CD8-positive, alpha-beta memory T cell (primary cell): ENCODE measurements around the gene P4HA3. TPM values are rescaled to one million over a fixed set of nuclear protein-coding genes. Genes with fewer than 3 reads are reported as not detected.

Source experiments
- CTCF ChIA-PET: fragments of 350-600 bp; sonication (Branson Sonifier 250); formaldehyde crosslinking; loops from one replicate; lab custom pipeline; 2021; ENCODE audit warnings: antibody characterized with exemption; lab: Charles Lee
- POLR2A ChIA-PET: fragments of 350-600 bp; sonication (Branson Sonifier 250); formaldehyde crosslinking; loops from one replicate; lab custom pipeline; 2021; ENCODE audit warnings: antibody characterized with exemption; lab: Charles Lee
- DNase-seq, 5 donors: peaks; one replicate each; pipeline versions ENCODE4 v3.0.0 to v3.0.0-alpha.2; 2020 to 2022; ENCODE audit warnings: mixed read lengths in 1 of 5
- H3K27ac ChIP-seq: one replicate; pipeline ENCODE4 v1.7.0; 2013; ENCODE audit warnings: low read depth, mild to moderate bottlenecking, low read length, moderate library complexity
- H3K27me3 ChIP-seq: 2 replicates; pipeline ENCODE4 v1.7.0; 2013; ENCODE audit warnings: low read length, mild to moderate bottlenecking; ENCODE audit not compliant: insufficient read depth, poor library complexity, severe bottlenecking
- H3K36me3 ChIP-seq: 2 replicates; pipeline ENCODE4 v1.7.0; 2013; ENCODE audit warnings: mild to moderate bottlenecking, low read length, moderate library complexity; ENCODE audit not compliant: insufficient read depth
- H3K4me1 ChIP-seq: 2 replicates; pipeline ENCODE4 v1.7.0; 2013; ENCODE audit warnings: mild to moderate bottlenecking, low read length, moderate library complexity; ENCODE audit not compliant: insufficient read depth
- H3K4me3 ChIP-seq: 2 replicates; pipeline ENCODE4 v1.7.0; 2013; ENCODE audit warnings: mild to moderate bottlenecking, low read length
- H3K9me3 ChIP-seq: 2 replicates; pipeline ENCODE4 v1.7.0; 2013; ENCODE audit warnings: mild to moderate bottlenecking, low read length
- H3K27ac Mint-ChIP-seq, 8 donors: one replicate each; pipeline ENCODE4 v1.8.0; 2020 to 2021; ENCODE audit warnings: mixed read lengths in 8 of 8, mild to moderate bottlenecking in 6 of 8, inconsistent platforms in 3 of 8, moderate library complexity in 3 of 8
- H3K27me3 Mint-ChIP-seq, 2 donors: one replicate each; pipeline ENCODE4 v1.8.0; 2020 to 2021; ENCODE audit warnings: mixed read lengths in 2 of 2, mild to moderate bottlenecking in 1 of 2, moderate library complexity in 1 of 2
- H3K36me3 Mint-ChIP-seq, 3 donors: one replicate each; pipeline ENCODE4 v1.8.0; 2020 to 2021; ENCODE audit warnings: mixed read lengths in 3 of 3, inconsistent platforms in 1 of 3, mild to moderate bottlenecking in 1 of 3
- H3K4me1 Mint-ChIP-seq, 3 donors: one replicate each; pipeline ENCODE4 v1.8.0; 2020 to 2021; ENCODE audit warnings: mixed read lengths in 3 of 3, inconsistent platforms in 1 of 3, mild to moderate bottlenecking in 1 of 3
- H3K4me3 Mint-ChIP-seq, 7 donors: one replicate each; pipeline ENCODE4 v1.8.0; 2020 to 2021; ENCODE audit warnings: mixed read lengths in 7 of 7, mild to moderate bottlenecking in 6 of 7, moderate library complexity in 4 of 7, inconsistent platforms in 2 of 7
- H3K9me3 Mint-ChIP-seq, 5 donors: one replicate each; pipeline ENCODE4 v1.8.0; 2020 to 2022; ENCODE audit warnings: mixed read lengths in 5 of 5, mild to moderate bottlenecking in 3 of 5, moderate library complexity in 2 of 5, inconsistent platforms in 1 of 5
- polyA plus RNA-seq: library from polyadenylated mRNA; unstranded; fragments of 300-500 nt; fragmentation: Illumina TruSeq; gene quantifications from one replicate; pipeline ENCODE4 v1.2.3, GENCODE V29; 2021
- total RNA-seq, 2 experiments: library from RNA; stranded (reverse); gene quantifications; one replicate each; pipeline ENCODE4 v1.2.3, GENCODE V29; 2021

Gene P4HA3
- total and polyA plus RNA-seq, 3 experiments from 2014 or later = not detected

DNA sequence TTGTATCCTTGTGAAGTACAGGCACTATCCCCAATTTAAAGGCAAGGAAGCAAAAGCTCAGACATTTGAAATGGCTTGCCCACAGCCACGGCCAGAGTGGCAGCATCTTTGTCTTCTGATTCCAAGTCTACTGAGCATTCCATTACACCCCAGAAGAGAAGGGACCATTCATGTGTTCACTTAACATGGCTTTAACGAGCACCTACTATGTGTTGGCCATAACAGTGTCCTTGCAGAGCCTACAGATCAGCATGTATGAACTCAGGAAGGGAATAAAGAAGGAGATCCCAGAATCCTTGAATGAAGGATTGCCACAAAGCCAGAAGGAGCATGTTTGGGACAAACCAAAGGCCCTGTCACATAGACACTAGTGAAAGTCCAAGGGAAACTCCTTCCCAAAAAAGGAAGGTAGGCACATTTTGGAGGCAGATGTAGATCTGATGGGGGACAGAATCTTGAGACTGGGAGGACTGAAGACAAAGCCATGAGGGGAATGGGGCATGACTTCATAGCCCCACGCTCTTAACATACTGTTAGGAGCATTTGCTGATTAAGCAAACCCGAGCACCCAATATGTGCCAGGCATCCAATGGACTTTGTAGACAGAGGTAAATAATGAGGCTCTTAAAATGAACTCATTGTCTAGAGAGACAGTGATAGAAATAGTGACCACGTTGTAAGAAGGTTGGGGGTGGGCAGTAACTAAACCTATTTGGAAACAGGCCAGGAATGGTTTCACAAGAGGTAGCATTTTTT lies 54.9 kb downstream of the P4HA3 start:
- Histone ChIP-seq H3K4me1 (no peaks in the 10 kb centered on the region), H3K27ac (no peak overlapping the region), H3K4me3 (no peak overlapping the region), H3K27me3 (no peaks in the 10 kb centered on the region), H3K36me3 (peaks cover 11% of the 10 kb centered on the region), H3K9me3 (no peaks in the 10 kb centered on the region)
- DNase-seq = no peak
- Mint-ChIP-seq H3K4me3 (no peak overlapping the region), H3K27ac (peak overlapping the region in 3 of 8 donors; percentile 4 to 43 (median 35)), H3K9me3 (no peaks in the 10 kb centered on the region), H3K4me1 (peaks cover 0 to 6% (median 0%) of the 10 kb centered on the region in 3 donors), H3K36me3 (peaks cover 0 to 31% (median 7%) of the 10 kb centered on the region in 3 donors), H3K27me3 (peaks cover 2 to 3% of the 10 kb centered on the region in 2 donors)
- ChIA-PET POLR2A (no interaction called here), CTCF (interaction anchor here (0.8 to 3.1 kb wide), 12 partner anchors 10 to 314 kb away, joined by 3 to 16 read pairs (median 6); no protein-coding TSS in a partner anchor)

- H3K4me1 ChIP-seq = no peaks in the 10 kb centered on the region
- H3K27me3 ChIP-seq = no peaks in the 10 kb centered on the region
- peak; percentile 25 to 59 (median 31) for DNase-seq
- CTCF ChIA-PET = interaction anchor here (0.7 to 3.1 kb wide), 14 partner anchors 9 to 314 kb away, joined by 3 to 16 read pairs (median 4); partner anchors contain the start of gene LIPT2
- Mint-ChIP-seq H3K4me1 (peaks cover 0 to 6% (median 0%) of the 10 kb centered on the region in 3 donors), H3K36me3 (peaks cover 0 to 38% (median 7%) of the 10 kb centered on the region in 3 donors), H3K4me3 (no peak overlapping the region), H3K27me3 (peaks cover 1 to 2% of the 10 kb centered on the region in 2 donors), H3K27ac (peak overlapping the region in 2 of 8 donors; percentile 4 to 43), H3K9me3 (no peaks in the 10 kb centered on the region)
- H3K9me3 ChIP-seq = no peaks in the 10 kb centered on the region
- no peak overlapping the region for H3K4me3 ChIP-seq
- peaks cover 11% of the 10 kb centered on the region for H3K36me3 ChIP-seq
- H3K27ac ChIP-seq = no peak overlapping the region
- POLR2A ChIA-PET = interaction anchor here (0.6 kb wide), 1 partner anchor 181 kb away, joined by 3 read pairs; no protein-coding TSS in a partner anchor
Measured at GRCh38 chr11:74255741-74256375, 55.6 kb downstream of the P4HA3 start.

DNA sequence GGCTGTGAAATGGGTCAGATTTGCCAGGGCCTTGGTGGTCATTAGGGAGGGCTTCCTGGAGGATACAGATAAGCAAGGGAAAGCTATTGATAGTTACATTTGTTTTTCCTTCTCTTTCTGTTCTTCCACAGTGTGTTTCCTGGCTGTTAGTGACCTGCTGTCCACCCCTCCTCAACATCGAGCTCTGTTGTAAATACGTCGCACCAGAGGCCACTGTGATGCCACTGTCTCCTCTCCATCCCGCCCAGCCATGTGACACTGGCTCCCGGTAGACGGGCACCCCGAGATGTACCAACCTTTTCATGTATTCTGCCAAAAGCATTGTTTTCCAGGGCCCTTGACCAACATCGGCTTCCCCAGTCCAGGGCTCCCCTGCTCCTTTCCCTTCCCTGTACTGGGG lies 58.1 kb downstream of the P4HA3 start:
- H3K4me1 Mint-ChIP-seq = peaks cover 0 to 6% (median 0%) of the 10 kb centered on the region in 3 donors
- CTCF ChIA-PET = interaction anchor here (3.1 kb wide), 1 partner anchor 16 kb away, joined by 15 read pairs; no protein-coding TSS in a partner anchor
- peaks cover 0 to 58% (median 12%) of the 10 kb centered on the region in 3 donors for H3K36me3 Mint-ChIP-seq
- H3K9me3 Mint-ChIP-seq = no peaks in the 10 kb centered on the region
- no peak overlapping the region for H3K4me3 ChIP-seq
- no peak overlapping the region for H3K4me3 Mint-ChIP-seq
- no peaks in the 10 kb centered on the region for H3K27me3 ChIP-seq
- no peak overlapping the region for H3K27ac ChIP-seq
- POLR2A ChIA-PET = no interaction called here
- H3K27me3 Mint-ChIP-seq = peaks cover 0 to 2% of the 10 kb centered on the region in 2 donors
- no peaks in the 10 kb centered on the region for H3K4me1 ChIP-seq
- H3K9me3 ChIP-seq = no peaks in the 10 kb centered on the region
- DNase-seq = no peak
- H3K27ac Mint-ChIP-seq = no peak overlapping the region
- peaks cover 17% of the 10 kb centered on the region for H3K36me3 ChIP-seq

DNA sequence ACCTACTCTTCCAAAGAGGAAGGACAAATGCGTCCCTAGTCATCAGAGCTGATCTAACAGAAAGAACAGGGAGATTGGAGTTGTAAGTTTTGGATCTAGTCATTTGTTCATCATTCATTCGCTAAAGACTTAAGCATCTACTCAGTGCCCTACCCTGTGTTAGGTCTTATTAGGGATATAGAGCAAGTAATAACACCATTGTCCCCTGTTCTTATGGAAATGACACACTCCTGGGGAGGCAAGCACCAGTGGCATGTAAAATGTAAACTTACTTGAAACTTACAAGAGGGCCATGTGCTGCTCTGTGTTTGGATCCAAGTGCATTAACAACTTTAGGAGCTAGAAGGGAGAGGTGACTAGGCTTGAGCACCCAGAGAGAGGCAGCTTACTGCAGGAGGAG lies 61.9 kb downstream of the P4HA3 start:
- peaks cover 5 to 82% (median 13%) of the 10 kb centered on the region in 3 donors for H3K36me3 Mint-ChIP-seq
- no peaks in the 10 kb centered on the region for H3K9me3 Mint-ChIP-seq
- ChIA-PET POLR2A (no interaction called here), CTCF (no interaction called here)
- Histone ChIP-seq H3K4me1 (no peaks in the 10 kb centered on the region), H3K4me3 (no peak overlapping the region), H3K27ac (no peak overlapping the region), H3K36me3 (peaks cover 21% of the 10 kb centered on the region), H3K27me3 (no peaks in the 10 kb centered on the region), H3K9me3 (no peaks in the 10 kb centered on the region)
- no peak for DNase-seq
- H3K27me3 Mint-ChIP-seq = peaks cover 0 to 2% of the 10 kb centered on the region in 2 donors
- no peaks in the 10 kb centered on the region for H3K4me1 Mint-ChIP-seq
- no peak overlapping the region for H3K4me3 Mint-ChIP-seq
- H3K27ac Mint-ChIP-seq = peak overlapping the region in 2 of 8 donors; percentile 11 to 14

DNA sequence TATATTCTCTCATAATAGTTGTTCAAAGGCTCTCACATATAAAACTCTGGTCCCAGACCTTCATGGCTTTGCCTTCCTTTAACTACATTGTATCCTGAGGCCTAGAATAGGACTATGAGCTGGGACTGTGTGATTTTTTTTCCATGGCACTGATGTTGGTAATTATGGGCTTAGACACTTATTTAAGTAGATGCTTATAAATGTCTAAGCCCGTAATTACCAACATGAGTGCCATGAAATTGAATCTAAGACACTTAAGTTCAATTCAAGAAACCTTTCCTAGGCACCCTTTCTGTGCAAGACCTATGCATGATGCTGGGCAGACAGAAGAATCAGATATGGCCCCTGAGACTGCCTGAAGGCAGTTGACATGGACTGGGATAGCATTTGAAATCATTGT lies 63.0 kb downstream of the P4HA3 start:
- H3K4me3 ChIP-seq = no peak overlapping the region
- H3K27me3 ChIP-seq = no peaks in the 10 kb centered on the region
- Mint-ChIP-seq H3K27me3 (peaks cover 0 to 1% of the 10 kb centered on the region in 2 donors), H3K4me3 (no peak overlapping the region), H3K36me3 (peaks cover 5 to 76% (median 10%) of the 10 kb centered on the region in 3 donors), H3K4me1 (no peaks in the 10 kb centered on the region), H3K9me3 (no peaks in the 10 kb centered on the region), H3K27ac (no peak overlapping the region)
- ChIA-PET CTCF (no interaction called here), POLR2A (interaction anchor here (0.9 kb wide), 1 partner anchor 14 kb away, joined by 3 read pairs; no protein-coding TSS in a partner anchor)
- no peaks in the 10 kb centered on the region for H3K9me3 ChIP-seq
- peaks cover 21% of the 10 kb centered on the region for H3K36me3 ChIP-seq
- H3K4me1 ChIP-seq = no peaks in the 10 kb centered on the region
- no peak overlapping the region for H3K27ac ChIP-seq
- no peak for DNase-seq

DNA sequence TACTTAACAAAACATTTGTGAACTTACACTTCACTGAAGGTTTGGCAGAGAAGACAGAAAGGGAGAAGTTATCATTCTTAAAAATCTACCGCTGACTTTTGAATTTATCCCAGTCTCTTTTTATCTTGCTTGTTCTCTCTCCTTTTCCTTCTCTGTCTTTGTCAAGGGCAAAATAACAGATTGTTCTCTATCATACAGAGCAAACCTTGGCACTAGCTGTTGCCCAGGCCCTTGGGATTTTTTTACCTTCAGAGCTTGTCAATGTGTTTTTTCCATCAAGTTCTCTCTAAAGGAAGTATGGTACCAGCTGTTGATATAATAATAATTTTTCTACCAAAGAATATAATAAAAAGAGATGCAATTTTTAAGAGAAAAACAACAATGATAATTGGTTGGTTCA lies 73.2 kb downstream of the P4HA3 start:
- ChIA-PET POLR2A (no interaction called here), CTCF (no interaction called here)
- no peak overlapping the region for H3K27ac ChIP-seq
- H3K36me3 ChIP-seq = peaks cover 6% of the 10 kb centered on the region
- no peak overlapping the region for H3K4me3 ChIP-seq
- no peaks in the 10 kb centered on the region for H3K27me3 ChIP-seq
- Mint-ChIP-seq H3K36me3 (peaks cover 7 to 51% (median 25%) of the 10 kb centered on the region in 3 donors), H3K9me3 (no peaks in the 10 kb centered on the region), H3K27ac (no peak overlapping the region), H3K4me1 (peaks cover under 1 to 1% (median 1%) of the 10 kb centered on the region in 3 donors), H3K27me3 (no peaks in the 10 kb centered on the region), H3K4me3 (no peak overlapping the region)
- H3K9me3 ChIP-seq = no peaks in the 10 kb centered on the region
- DNase-seq = no peak
- H3K4me1 ChIP-seq = peaks cover 20% of the 10 kb centered on the region

GRCh38 chr11:74237541-74237940 lies 73.9 kb downstream of the P4HA3 start:
- Mint-ChIP-seq H3K36me3 (peaks cover 5 to 49% (median 25%) of the 10 kb centered on the region in 3 donors), H3K27ac (no peak overlapping the region)
- POLR2A ChIA-PET = no interaction called here

DNA sequence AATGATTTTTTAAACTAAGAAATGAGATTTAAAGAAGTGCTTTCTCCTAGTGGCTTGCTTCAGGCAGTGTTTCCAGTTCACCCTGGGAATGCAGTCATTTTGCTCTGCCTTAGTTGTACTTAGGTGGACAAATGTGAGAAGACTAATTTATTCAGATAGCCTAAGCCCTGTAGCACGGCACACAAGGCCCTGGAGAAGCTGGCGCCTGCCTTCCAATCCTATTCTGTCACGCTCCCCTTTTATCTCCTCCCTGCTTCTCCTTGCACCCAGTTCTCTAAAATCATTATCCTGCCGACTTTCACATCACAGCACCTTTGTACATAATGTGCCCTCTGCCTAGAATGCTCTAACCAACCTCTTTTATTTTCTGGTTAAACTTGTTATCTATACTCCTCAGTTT lies 76.3 kb downstream of the P4HA3 start:
- H3K36me3 ChIP-seq = peaks cover 6% of the 10 kb centered on the region
- CTCF ChIA-PET = no interaction called here
- no peak overlapping the region for H3K27ac ChIP-seq
- peaks cover 11 to 21% (median 21%) of the 10 kb centered on the region in 3 donors for H3K4me1 Mint-ChIP-seq
- H3K36me3 Mint-ChIP-seq = peaks cover 5 to 44% (median 22%) of the 10 kb centered on the region in 3 donors
- H3K4me3 ChIP-seq = no peak overlapping the region
- H3K27me3 Mint-ChIP-seq = no peaks in the 10 kb centered on the region
- no peaks in the 10 kb centered on the region for H3K27me3 ChIP-seq
- H3K4me1 ChIP-seq = peaks cover 41% of the 10 kb centered on the region
- no peaks in the 10 kb centered on the region for H3K9me3 ChIP-seq
- DNase-seq = no peak
- POLR2A ChIA-PET = no interaction called here
- H3K4me3 Mint-ChIP-seq = no peak overlapping the region
- no peaks in the 10 kb centered on the region for H3K9me3 Mint-ChIP-seq
- no peak overlapping the region for H3K27ac Mint-ChIP-seq

More at GRCh38 chr11:74237541-74237940, 73.9 kb downstream of the P4HA3 start:
- Histone ChIP-seq H3K27ac (no peak overlapping the region), H3K36me3 (peaks cover 6% of the 10 kb centered on the region), H3K4me1 (peaks cover 27% of the 10 kb centered on the region), H3K27me3 (no peaks in the 10 kb centered on the region), H3K4me3 (no peak overlapping the region), H3K9me3 (no peaks in the 10 kb centered on the region)
- no peak overlapping the region for H3K4me3 Mint-ChIP-seq
- H3K4me1 Mint-ChIP-seq = peaks cover 4 to 7% (median 6%) of the 10 kb centered on the region in 3 donors
- no peaks in the 10 kb centered on the region for H3K27me3 Mint-ChIP-seq
- DNase-seq = no peak
- CTCF ChIA-PET = no interaction called here
- H3K9me3 Mint-ChIP-seq = no peaks in the 10 kb centered on the region
